ENCODE measurements around the gene CLEC3A.
"Not testable (repeated sequence)": the region's sequence is repeated elsewhere in the genome, so short reads cannot be mapped to it uniquely, and the experiment has no call there.

CLEC3A gene

GRCh38 chr16:78028018-78028417 lies 5.7 kb downstream of the CLEC3A start:
- no peak for DNase-seq (ENCODE audit: low spot score)

DNA sequence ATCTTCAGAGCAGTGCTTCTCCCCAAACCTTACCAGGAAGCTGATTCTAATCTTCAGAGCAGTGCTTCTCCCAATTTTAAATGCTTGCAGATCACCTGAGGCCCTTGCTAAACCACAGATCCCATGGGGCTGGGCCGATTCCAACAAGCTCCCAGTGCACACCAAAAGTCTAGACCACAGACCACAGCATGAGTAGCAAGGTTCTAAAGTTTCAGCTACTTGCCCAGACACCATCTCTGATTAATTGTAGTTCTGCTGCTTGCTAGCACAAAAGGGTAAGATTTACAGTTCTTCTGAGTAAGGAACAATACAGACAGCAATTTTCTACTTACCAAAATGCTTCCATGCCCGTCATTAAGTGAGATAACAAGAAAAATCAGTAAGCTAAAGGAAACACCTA lies 12.2 kb downstream of the CLEC3A start:
- no peak for DNase-seq (ENCODE audit: low spot score)

- DNase-seq (ENCODE audit: low spot score), result no peak
These were observed 12.7 kb downstream of the CLEC3A start for GRCh38 chr16:78035012-78035411.

DNA sequence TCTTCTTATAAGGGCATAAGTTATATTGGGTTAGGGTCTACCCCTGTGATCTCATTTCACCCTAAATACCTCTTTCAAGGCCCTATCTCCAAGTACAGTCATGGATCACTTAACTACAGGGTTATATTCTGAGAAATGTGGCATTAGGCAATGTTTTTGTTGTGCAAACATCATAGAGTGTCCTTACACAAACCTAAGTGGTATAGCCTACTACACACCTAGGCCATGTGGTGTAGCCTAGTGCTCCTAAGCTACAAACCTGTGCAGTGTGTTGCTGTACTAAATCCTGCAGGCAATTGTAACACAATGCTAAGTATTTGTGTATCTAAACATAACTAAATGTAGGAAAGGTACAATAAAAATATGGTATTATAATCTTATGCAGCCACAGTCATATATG lies 18.0 kb downstream of the CLEC3A start:
- DNase-seq (ENCODE audit: low spot score), result no peak

GRCh38 chr16:78045865-78046581 lies 23.7 kb downstream of the CLEC3A start:
- peak; percentile 96 for DNase-seq (ENCODE audit: low spot score)

DNA sequence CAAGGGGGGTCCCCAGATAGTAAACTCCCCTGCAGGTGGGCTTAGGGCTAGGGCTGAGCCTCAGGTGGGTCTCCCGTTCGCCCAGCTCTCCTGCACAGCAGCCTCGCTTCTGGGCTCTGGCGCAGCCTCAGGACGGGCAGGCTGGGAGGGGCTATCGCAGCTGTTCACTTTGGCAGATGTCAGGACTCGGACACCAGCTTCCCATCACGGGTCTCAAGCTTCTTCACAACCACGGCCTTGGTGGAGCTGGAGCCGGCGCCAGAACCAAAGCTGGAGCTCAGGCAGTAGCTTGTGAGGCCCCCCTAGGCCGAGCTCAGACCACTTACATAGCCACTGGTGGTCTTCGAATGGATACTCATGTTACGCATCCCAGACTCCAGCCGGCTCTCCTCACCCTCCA lies 26.0 kb downstream of the CLEC3A start:
- no peak for DNase-seq (ENCODE audit: low spot score)

DNA sequence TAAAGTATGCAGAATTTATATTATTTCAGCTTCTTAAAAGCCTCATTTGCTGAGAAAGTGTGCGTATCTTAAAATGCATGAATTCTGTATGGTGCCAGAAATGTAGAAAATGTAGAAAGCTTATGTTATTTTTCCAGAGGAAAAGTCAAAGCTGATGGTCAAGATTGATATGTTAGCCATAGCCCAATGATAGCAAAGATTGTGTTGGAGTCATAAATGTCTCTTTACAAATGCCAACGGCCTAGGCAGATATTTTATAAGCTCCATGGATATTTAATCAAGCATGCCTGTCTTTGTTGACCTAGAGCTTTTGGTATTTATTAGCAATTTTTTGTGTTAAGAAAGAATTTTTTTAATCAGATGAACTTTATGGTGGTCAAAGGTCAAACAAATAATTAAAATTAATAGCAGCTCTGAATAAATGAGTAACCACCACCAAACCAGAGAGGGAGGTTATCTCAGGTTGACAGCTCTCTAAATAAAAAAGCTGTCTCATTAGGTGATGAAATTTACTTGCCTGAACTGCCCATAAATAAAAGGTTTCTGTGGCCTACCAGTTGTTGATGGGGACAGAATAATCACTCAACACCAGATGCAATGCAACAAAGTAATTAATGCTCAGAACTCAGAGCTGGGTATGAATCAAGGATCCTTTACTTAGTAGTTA lies 28.5 kb downstream of the CLEC3A start:
- DNase-seq (ENCODE audit: low spot score), result no peak

- DNase-seq (ENCODE audit: low spot score), result no peak
These were observed 35.6 kb downstream of the CLEC3A start for GRCh38 chr16:78057803-78058564.

DNA sequence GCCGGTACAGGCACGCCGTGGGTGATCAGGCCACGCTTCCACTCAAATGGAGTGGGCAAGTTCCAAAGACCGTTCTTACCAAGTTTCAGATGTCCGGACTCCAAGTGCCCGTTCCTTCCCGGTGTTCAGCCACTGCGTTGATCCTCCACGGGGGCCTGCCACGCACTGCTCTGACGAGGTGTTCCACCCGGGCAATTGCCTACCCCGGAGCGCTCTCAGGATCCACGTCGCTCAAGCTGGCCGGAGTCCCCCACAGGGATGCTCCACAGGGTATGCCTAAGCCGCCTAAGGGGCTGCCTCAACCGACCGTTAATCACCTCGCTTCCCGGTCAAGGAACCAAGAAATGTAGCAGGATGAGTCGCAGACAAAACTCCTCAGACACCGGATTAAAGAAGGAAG lies 37.5 kb downstream of the CLEC3A start:
- not testable (repeated sequence) for DNase-seq (ENCODE audit: low spot score)

DNA sequence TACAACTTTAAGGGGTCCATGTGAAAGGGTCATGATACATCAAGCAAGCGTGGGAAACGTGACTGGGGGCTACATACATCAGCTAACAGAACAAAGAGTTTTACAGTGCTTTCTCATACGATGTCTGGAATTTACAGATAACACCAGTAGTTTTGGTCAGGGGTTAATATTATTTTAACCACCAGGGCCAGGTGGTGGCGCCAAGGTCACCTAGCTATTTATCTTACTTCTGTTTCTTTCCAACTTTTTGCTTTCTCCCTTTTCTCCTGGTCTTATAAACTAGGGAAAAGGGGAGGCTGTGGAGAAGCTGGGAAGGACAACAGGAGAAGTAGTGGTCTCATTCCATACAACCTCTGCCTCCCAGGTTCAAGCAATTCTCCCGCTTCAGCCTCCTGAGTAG lies 37.9 kb downstream of the CLEC3A start:
- no peak for DNase-seq (ENCODE audit: low spot score)

- DNase-seq (ENCODE audit: low spot score), result no peak
These were observed 38.5 kb downstream of the CLEC3A start for GRCh38 chr16:78060809-78061208.

GRCh38 chr16:78065319-78065718 lies 43.0 kb downstream of the CLEC3A start:
- DNase-seq (ENCODE audit: low spot score), result no peak

DNA sequence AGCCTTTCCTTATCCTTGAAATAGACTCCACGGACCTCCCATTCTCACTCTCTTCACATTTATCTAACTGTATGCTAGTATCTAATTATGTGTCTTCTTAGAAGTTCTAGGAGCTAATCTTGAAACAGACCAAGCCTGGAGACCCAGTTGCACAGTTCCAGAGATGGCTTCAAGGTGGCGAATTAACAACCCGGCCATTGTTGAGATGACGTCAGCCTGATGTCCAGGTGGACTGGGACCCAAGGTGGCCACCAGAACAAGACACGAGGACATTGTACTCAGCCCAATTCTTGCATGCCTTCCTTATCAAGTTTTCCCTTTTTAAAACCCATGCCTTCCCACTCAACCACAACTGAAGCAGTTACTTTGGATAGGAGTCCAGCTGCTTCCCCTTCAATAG lies 47.6 kb downstream of the CLEC3A start:
- no peak for DNase-seq (ENCODE audit: low spot score)

GRCh38 chr16:78072275-78072674 lies 49.9 kb downstream of the CLEC3A start:
- no peak for DNase-seq (ENCODE audit: low spot score)

GRCh38 chr16:78075800-78076199 lies 53.5 kb downstream of the CLEC3A start:
- DNase-seq (ENCODE audit: low spot score), result no peak

- DNase-seq (ENCODE audit: low spot score), result no peak
These were observed 59.0 kb downstream of the CLEC3A start for GRCh38 chr16:78081341-78081740.
